ENCODE results near the gene ORAI1. TPM values are rescaled to one million over a fixed set of nuclear protein-coding genes. Genes with fewer than 3 reads are reported as not detected.
A peak's percentile ranks its signal among the peaks of the same experiment; 100 is the strongest.

Gene ORAI1
- polyA plus RNA-seq, 1 of the 3 experiments (the other 2 are of a cell fraction): 16.6 TPM

DNA sequence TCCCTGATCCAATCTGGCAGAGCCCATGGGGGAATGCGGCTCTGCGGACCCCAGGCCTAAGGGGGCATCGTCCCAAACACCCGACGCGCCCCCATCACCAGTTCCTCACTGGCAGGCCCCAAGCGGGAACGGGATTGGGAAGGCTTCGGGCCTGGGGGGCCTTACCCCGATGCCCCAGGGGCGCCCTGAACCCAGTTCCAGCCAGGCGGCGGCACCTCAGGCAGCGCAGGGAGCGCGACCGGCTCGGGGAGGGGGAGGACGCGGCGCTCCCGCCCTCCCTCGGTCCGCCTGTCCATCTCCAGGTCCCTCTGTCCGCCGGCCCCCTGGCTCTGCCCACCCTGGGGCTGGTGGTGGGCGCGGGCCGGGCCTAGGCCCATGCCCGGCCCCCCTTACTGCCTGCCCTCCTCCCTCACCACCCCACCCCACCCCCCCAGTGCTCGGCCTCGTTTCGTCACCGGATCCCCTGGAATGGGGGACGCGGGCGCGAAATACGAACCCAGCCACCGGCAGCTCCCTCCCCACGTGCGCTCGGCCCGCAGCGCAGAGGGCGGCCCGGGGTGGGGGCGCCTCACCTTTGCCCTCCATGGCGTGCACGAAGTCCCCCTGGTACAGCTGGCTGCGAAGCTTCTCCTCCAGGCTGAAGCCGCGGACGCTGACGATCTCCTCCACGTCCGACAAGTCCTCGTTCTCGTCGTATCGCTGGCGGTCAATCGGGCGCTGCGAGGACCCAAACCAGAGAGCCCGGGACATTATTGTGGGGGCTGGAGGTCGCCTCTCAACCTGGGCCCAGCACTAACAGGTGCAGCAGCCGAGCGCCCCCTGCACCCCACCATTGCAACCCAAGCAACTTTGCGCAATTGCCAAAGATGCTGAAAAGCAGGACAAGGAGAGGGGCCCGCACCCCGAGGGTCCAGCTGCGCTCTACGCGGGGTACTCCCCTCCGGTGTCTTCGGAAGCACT lies 47.8 kb upstream of the ORAI1 start:
- Histone ChIP-seq H3K4me2 (peak overlapping the region; percentile 96), H2AFZ (ENCODE audit: low read depth) (peak overlapping the region; percentile 93; the same call in 1 of the 2 replicates), H3K9me2 (no peaks in the 10 kb centered on the region), H4K20me1 (ENCODE audit: insufficient read depth) (no peaks in the 10 kb centered on the region), H3K4me3 (ENCODE audit: low read depth in 2 of 2, low read length in 1 of 2) (peak overlapping the region; percentile 64 to 87), H3F3A (replicated peaks; ENCODE audit: insufficient read depth) (peaks cover 41% of the 10 kb centered on the region), H3K9ac (peak overlapping the region; percentile 91), H3K36me3 (replicated peaks in 1 of 2; ENCODE audit: control insufficient read depth in 1 of 2, insufficient read depth in 2 of 2, low read length in 1 of 2) (peaks cover 17 to 19% of the 10 kb centered on the region in 2 experiments), H3K27me3 (ENCODE audit: insufficient read depth) (no peaks in the 10 kb centered on the region), H3K79me2 (ENCODE audit: insufficient read depth) (peaks cover 19% of the 10 kb centered on the region), H3K27ac (ENCODE audit: low read depth in 2 of 2, low read length in 1 of 2) (peak overlapping the region; percentile 90 to 98), H3K9me3 (no peaks in the 10 kb centered on the region), H3K4me1 (ENCODE audit: control insufficient read depth in 1 of 2, insufficient read depth in 2 of 2, low read depth in 1 of 2, low read length in 1 of 2) (peaks cover 25 to 32% of the 10 kb centered on the region in 2 experiments; a peak in 3 of 4 replicates)
- DNase-seq: peak; percentile 37
- TF ChIP-seq RXRA (IDR thresholded peaks at IDR 0.05; ENCODE audit: borderline replicate concordance, low read depth) (no peak), GATA2 (CRISPR knock-in tag; IDR thresholded peaks at IDR 0.05) (no peak), RFX5 (IDR thresholded peaks at IDR 0.05; ENCODE audit: low read length) (no peak), FOXJ3 (CRISPR knock-in tag; IDR thresholded peaks at IDR 0.05) (no peak), TCF12 (IDR thresholded peaks at IDR 0.05) (no peak), RAD21 (IDR thresholded peaks at IDR 0.05; ENCODE audit: low read length) (no peak), JUND (IDR thresholded peaks at IDR 0.05) (no peak), YY1 (IDR thresholded peaks at IDR 0.05; ENCODE audit: low read depth) (no peak), TAF1 (IDR thresholded peaks at IDR 0.05; ENCODE audit: borderline replicate concordance, low read depth, low read length) (no peak), FOSL2 (IDR thresholded peaks at IDR 0.05; ENCODE audit: borderline replicate concordance, low read depth) (no peak), MEF2A (IDR thresholded peaks at IDR 0.05; ENCODE audit: borderline replicate concordance, low read depth) (no peak), RCOR1 (IDR thresholded peaks at IDR 0.05; ENCODE audit: low read length) (no peak), NRF1 (IDR thresholded peaks at IDR 0.05; ENCODE audit: low read depth, low read length) (no peak)
- TF ChIP-seq, protein P1, sequence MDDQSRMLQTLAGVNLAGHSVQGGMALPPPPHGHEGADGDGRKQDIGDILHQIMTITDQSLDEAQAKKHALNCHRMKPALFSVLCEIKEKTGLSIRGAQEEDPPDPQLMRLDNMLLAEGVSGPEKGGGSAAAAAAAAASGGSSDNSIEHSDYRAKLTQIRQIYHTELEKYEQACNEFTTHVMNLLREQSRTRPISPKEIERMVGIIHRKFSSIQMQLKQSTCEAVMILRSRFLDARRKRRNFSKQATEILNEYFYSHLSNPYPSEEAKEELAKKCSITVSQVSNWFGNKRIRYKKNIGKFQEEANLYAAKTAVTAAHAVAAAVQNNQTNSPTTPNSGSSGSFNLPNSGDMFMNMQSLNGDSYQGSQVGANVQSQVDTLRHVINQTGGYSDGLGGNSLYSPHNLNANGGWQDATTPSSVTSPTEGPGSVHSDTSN (IDR thresholded peaks at IDR 0.05): no peak
- TF ChIP-seq, protein P2, sequence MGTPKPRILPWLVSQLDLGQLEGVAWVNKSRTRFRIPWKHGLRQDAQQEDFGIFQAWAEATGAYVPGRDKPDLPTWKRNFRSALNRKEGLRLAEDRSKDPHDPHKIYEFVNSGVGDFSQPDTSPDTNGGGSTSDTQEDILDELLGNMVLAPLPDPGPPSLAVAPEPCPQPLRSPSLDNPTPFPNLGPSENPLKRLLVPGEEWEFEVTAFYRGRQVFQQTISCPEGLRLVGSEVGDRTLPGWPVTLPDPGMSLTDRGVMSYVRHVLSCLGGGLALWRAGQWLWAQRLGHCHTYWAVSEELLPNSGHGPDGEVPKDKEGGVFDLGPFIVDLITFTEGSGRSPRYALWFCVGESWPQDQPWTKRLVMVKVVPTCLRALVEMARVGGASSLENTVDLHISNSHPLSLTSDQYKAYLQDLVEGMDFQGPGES (IDR thresholded peaks at IDR 0.05; ENCODE audit: low read depth, low read length): no peak
- TF ChIP-seq, protein P3, sequence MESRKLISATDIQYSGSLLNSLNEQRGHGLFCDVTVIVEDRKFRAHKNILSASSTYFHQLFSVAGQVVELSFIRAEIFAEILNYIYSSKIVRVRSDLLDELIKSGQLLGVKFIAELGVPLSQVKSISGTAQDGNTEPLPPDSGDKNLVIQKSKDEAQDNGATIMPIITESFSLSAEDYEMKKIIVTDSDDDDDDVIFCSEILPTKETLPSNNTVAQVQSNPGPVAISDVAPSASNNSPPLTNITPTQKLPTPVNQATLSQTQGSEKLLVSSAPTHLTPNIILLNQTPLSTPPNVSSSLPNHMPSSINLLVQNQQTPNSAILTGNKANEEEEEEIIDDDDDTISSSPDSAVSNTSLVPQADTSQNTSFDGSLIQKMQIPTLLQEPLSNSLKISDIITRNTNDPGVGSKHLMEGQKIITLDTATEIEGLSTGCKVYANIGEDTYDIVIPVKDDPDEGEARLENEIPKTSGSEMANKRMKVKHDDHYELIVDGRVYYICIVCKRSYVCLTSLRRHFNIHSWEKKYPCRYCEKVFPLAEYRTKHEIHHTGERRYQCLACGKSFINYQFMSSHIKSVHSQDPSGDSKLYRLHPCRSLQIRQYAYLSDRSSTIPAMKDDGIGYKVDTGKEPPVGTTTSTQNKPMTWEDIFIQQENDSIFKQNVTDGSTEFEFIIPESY (IDR thresholded peaks at IDR 0.05; ENCODE audit: borderline replicate concordance, low read depth): no peak
- TF ChIP-seq, protein P4, sequence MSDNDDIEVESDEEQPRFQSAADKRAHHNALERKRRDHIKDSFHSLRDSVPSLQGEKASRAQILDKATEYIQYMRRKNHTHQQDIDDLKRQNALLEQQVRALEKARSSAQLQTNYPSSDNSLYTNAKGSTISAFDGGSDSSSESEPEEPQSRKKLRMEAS (IDR thresholded peaks at IDR 0.05; ENCODE audit: low read depth): no peak
- TF ChIP-seq, protein P5, sequence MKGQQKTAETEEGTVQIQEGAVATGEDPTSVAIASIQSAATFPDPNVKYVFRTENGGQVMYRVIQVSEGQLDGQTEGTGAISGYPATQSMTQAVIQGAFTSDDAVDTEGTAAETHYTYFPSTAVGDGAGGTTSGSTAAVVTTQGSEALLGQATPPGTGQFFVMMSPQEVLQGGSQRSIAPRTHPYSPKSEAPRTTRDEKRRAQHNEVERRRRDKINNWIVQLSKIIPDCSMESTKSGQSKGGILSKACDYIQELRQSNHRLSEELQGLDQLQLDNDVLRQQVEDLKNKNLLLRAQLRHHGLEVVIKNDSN (IDR thresholded peaks at IDR 0.05; ENCODE audit: borderline replicate concordance, low read depth): no peak
- CTCF ChIA-PET: interaction anchor here (0.8 to 5.0 kb wide), 4 partner anchors 25 to 90 kb away, joined by 3 to 30 read pairs (median 18); partner anchors contain the start of gene ORAI1
- WGBS (ENCODE audit: low lambda C conversion rate): 84% methylated on average over 26 of the region's 77 CpGs
- POLR2A ChIA-PET: interaction anchor here (0.6 to 1.4 kb wide), 2 partner anchors 41 to 161 kb away, joined by 5 to 6 read pairs; no protein-coding TSS in a partner anchor
